ENCODE results near the gene PREX1.
A peak's percentile ranks its signal among the peaks of the same experiment; 100 is the strongest.

Gene PREX1

DNA sequence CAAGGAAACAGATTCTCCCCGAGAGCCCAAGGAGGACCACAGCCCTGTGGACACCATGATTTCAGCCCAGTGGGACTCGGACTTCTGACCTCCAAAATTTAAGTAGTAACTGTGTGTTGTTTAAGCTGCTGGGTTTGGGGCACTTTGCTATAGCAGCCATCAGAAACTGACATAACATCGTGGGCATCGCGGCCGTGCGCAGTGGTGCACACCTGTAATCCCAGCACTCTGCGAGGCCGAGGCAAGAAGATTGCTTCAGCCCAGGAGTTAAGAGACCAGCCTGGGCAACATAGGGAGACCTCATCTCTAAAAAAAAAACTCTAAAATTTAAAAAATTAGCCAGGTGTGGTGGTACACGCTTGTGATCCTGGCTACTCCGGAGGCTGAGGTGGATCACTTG lies 175.8 kb downstream of the PREX1 start:
- no peak for DNase-seq

DNA sequence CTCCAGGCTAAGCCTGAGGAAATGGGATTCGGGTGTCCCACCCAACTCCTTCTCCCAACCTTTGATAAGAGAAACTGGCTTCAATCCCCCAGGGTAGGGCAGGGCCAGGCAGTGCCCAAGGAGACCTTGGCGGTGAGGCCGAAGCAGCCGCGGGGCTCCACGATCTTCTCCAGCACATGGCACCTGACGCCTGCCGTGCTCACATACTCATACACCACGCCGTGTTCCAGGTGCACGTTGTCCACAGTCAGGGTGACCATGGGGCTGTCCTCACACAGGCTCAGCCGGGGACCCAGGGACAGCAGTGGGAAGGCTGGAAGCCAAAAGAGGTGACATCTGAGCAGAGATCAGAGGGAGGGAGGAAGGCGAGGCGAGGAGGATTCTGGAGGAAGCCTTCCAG lies 176.5 kb downstream of the PREX1 start:
- DNase-seq: no peak

DNA sequence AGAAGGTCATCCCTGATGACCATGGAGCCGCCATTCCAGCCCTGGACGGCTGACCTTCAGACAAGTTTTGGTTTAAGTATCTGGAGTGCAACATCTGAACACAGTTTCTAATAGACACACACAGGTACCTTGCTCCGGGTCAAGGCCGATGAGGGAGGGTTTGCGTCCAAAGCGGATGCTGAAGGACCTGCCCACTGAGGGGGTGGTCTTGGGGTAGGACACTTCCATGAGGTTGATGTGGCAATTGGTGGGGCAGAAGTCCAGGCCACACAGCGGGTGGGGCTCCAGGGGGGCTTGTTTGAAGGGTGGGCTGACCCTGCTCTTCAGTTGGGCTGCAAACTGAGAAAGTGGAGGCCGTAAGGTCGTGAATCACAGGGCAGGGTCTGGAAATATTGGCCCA lies 177.9 kb downstream of the PREX1 start:
- DNase-seq: no peak

DNA sequence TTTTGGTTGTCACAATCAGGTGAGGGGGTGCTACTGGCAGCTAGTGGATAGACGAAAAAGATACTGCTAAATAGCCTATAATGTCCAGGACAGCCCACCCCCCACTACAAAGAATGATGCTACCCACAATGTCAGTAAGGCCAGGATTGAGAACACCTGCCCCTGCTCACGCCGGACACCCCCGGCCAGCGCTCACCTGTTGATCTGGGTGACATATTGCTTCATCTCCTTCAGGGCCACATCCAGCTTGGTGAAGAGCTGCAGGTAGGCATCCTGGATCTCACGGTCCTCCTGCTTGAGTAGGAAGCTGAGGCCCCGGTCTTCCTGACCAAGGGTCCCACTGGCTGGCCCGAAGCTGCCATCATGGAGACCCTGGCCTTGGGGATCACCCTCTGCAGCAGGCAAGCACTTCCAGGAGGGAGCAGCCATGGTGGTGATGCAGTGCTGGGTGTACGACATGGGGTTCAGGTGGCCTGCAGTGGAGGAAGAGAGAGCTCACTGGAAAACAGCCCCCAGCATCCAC lies 178.6 kb downstream of the PREX1 start:
- DNase-seq: no peak

DNA sequence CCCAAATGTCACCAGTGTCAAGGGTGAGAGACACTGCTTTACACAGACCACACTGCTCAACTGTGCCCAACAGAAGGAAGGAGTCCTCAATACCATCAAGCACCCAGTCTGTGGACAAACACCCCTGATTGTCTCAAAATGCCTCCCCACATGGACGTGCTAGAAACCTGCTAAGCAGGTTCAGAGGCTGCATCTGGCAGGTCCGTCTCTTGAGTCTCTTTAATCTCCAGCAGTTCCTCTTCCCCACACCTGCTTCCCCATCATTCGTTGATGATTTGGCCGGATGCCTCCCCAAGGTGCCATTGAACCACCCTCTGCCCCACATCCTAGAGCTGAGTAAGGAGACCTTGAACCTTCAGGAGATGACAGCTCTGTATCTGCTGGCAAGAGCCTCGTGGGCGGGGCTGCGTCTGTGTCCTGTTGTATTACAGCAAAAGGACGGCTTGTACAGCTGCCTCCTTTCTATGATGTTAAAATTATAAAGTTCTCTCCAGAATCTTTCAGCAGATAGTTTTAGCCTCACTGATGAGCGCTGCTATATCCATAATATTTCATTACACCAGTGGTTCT lies 179.2 kb downstream of the PREX1 start:
- no peak for DNase-seq

DNA sequence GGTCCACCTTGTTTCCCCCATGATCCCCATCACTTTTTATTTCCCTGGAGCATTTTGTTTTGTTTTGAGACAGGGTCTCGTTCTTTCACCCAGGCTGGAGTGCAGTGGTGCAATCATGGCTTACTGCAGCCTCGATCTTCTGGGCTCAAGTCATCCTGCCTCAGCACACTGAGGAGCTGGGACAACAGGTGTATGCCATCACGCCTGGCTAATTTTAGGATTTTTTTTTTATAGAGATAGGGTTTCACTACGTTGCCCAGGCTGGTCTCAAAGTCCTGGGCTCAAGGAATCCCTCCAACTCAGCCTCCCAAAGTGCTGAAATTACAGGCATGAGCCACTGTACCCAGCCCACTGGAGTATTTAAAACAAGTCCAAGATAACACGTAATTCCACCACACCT lies 179.9 kb downstream of the PREX1 start:
- DNase-seq: no peak

DNA sequence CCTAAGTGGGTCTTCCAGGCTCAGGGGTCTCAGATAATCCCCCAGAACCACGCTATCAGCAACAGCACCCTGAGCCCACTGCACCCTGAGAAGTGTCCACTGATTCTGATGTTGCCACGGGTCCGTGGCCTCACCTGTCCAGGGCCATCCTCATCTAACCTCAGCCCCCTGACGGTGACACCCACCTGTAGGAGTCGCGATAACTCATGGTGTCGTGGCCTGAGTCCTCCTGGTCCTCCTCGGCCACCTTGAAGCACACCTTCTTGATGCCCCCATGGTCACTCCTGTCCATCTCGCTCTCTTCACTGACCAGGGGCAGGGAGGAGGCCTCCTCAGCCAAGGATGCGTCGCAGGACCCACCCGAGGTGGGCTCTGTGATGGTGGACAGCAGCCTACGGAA lies 182.1 kb downstream of the PREX1 start:
- DNase-seq: no peak

DNA sequence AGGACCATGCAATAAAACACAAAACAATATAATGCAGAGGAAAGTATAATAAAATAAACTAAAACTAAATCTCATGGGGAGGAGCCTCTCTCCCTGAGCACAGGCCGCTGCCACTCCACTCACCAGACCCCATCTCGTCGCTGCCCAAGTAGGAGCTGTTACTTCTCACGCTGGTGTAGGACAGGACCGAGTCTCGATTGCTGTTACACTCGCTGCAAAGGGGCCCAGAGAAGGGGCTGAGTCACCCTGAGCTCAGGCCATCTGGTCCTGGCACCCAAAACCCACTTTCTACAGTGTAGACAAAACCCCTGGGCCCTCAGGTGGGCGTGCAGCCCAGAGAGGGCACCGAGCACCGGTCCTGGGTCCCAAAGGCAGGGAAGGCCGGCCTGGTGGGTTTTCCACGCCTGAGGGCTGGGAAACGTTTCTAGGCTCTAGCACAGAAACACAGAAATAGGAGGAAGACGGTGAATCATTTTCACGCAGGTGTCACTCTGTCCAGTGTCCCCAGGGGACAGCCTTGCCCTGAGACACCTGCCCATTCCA lies 183.4 kb downstream of the PREX1 start:
- no peak for DNase-seq

DNA sequence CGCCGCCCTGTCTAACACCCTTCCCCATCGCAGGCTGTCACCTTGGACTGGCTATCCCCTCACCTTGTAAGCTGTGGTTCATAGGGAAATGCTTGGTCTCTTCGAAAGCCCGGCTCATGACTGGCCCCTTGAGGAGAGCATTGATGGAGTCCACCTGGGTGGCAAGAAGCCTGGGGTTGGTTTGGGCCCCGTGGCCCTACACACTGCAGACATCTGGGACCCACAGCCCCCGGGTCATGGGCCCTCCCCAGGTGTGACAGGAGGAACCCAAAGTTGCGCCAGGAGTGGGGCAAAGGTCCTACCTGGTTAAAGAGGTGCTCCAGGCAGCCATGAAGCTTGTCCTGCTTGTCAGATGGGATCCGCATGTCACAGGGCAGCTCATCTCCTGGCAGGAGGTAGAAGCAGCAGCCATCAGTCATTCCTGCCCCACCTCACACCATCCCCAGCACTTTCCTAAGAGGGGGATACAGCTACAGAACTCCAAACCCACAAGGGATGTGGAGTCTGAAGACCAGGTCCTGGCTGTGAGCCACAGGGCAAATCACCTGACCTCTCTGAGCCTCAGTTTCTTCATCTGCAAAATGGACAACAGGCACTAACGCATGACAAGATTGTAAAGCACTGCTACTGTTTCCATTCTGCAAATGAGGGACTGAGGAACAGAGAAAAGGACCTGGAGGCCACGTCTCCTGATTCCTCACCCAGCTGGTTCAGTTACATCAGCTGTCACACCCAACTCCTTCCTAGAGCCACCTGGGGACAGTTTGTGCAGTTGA lies 185.5 kb downstream of the PREX1 start:
- DNase-seq: no peak

DNA sequence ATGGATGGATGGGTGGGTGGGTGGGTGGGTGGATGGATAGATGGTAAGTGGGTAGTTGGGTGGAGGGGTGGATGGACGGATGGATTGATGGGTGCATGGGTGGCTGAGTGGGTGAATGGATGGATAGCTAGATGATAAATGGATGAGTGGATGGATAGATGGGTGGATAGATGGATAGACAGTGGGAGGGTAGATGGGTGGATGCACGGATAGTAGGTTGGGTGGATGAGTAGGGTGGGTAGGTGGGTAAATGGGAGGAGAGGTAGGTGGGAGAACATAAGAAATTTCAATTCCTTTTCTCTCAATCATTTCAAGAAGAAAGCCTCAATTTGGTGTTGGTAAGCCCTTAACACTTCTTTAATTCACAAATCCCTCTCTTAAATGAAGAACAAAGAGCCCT lies 186.9 kb downstream of the PREX1 start:
- DNase-seq: no peak

DNA sequence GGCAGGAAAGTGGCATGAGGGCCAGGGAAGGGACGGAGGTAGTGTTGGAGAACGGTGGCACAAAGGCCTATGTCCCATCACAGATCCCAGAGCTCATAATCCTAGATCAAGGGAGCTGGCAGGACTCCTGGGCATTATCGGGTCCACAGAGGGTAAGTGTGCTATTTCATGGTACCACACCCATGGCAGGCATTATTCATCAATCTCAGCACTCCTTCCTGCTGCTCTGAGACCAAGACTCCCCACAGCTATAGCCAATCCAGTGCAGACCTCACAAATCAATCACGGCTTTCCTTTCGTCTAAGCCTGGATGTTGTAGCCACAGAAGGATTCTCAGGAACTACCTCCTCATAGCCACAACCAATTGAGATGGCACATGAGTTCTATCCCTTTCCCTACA lies 187.9 kb downstream of the PREX1 start:
- DNase-seq: no peak

DNA sequence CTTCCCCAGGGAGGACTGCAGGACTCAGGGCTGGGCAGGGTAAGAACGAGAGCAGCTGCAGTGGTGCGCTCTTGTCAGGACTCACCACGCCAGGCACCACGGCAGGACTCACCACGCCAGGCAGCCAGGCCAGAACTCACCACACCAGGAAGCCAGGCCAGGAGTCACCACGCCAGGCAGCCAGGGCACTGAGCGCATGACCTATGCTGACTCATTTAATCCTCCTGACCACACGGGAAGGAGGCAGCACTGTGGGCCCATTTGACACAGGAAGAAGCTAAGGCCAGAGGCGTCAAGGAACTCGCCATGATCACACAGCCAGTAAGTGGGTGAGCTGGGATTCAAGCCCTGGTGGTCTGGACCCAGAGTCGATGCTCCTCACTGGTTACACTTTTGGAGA lies 189.3 kb downstream of the PREX1 start:
- no peak for DNase-seq

DNA sequence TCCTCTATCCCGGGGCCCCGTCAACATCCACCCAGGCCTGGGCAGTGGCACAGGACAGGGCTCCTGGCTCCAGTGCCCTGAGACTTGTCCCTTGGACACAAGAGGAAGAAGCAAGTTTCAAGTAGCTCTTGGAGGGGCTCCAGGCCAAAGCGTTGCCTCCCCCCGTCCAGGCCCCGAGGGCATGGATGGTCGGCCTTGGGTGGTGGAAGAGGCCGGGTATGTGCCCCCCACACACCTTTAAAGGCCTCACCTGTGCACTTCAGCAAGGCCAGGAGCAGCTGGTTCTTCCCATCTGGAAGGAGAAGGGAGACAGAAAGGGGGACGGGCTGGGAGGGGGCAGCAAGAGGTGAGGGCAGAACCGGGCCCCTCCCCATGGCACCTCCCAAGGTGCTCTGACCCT lies 190.3 kb downstream of the PREX1 start:
- DNase-seq: no peak

DNA sequence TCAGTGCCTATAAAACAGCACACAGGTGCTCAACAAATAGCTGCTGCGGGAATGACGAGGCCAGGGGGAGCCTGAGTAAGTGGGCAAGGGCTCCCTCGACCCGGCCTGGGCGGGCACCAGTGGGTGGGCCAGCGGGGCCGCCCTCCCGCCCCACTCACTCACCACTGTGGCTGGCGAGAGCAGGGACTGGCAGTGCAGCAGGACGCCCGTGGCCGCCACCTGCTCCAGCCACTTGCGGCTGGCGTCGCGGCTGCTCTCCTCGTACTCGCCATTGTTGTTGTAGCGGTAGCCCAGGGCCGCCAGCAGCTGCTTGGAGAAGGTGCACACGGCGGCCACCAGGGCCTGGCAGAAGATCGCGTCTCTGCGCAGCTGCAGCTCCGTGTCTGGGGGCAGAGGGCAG lies 191.5 kb downstream of the PREX1 start:
- DNase-seq: no peak

DNA sequence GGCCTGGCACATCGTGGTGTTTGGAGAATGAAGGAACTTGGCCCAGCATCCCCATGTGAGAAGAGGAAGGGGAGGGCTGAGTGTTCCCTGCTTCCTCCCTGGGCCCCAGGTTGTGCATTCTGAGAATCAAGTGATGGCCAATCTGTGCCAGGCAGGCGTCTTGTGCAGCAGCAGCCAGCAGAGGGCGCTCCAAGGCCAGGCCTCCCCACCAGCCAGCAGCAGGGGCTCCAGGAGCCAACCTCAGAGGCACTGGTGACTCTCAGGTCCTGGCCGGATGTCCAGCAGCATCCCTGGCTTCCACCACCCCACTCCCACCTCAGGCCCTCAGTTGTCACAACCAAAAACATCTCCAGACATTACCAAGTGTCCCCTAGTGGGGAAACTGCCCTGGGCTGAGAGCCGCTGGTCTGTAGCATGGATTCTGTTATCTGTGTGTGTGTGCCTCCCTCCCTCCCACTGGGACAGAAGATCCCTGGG lies 192.0 kb downstream of the PREX1 start:
- DNase-seq: peak; percentile 19 to 27

DNA sequence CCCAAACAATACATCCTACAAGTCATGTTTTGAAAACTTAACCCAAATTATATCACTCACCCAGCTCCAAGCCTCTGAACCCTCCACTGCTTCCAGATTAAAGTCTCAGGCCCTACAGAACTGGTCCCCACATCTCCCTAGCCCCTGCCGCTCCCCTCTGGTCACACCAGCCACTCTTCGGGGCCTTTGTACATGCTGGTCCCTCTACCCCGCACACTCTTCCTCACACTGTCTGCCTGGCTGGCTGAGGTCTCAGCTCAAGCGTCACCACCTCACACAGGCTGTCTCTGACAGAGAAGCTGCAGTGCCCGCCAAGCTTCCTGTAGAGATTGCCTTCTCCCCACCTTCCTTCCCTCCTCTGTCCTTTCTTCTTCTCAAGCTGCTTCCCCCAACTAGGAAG lies 192.4 kb downstream of the PREX1 start:
- no peak for DNase-seq

DNA sequence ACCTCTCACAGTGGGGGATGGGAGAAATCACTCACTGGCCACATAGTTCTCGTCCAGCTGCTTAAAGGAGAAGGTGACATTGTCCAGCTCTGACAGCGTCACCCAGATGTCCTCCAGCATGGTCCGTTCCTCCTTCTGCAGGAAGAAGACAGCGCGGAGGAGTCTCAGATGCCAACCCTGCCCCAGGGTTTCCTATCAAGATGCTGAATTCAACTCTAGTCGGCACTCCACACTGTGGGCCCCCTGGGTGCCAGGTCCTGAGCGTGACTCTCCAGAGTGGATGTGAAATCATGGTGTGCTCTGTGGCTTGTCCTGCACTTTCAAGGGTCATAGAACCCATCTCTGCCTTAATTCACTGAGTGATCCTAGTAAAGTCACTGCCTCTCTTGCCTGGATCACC lies 193.2 kb downstream of the PREX1 start:
- DNase-seq: no peak

DNA sequence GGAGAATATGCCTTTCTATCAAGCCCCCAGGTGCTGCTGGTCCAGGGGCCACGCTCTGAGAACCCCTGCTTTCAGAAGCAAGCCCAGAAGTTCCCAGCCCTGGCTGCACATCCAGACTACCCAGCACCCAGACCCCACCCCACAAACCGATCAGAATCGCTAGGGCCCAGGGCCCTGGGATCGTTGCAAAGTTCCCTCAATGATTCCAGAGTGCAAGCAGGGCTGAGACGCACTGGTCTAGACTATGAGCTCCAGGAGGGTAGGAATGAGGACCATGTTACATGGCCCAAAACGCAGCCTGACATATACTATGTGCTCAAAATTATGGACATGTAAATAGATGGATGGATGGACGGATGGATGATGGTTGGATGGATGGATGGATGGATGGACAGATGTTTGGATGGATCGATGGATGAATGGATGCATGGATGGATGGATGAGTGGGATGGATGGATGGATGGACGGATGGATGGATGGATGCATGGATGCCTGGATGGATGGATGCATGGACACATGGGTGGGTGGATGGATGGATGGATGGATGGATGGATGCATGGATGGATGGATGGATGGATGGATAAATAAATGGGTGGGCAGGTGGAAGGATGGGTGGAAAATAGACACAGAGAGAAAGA lies 194.1 kb downstream of the PREX1 start:
- DNase-seq: no peak

DNA sequence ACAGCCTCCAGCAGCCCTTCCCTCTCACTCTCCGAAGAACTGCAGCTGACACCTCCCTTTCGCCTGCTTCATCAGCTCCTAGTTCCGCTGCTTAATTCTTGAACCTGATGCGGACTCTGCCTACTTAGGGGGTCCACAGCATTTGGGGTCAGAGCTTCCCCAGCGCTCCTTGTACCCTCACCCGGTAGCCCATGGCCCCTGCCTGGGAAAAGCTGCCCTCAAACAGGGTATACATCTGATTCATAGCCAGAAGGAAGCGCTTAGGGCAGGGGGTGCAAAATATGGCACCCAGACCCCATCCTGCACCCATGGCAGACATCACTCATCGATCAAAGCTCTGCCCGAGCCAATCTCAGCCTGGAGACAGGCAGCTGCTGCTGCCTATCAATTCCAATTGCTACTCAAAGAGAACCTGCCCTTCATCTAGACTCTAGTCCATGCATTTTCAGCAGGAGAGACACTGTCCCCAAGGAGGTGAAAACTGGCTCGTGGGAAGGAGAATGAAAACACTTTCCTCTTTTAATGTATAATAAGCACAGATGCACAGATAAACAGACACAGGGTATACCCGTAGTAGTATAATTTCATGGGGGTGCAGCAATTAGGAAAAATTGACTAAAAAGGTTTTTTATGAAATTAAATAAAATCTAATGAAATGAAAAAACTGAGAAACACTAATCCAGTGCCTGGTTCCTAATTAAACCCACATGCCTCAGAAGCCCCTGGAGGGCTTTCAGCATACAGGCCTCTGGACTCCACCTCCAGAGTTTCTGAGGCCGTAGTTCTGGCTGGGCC lies 194.8 kb downstream of the PREX1 start:
- DNase-seq: no peak

DNA sequence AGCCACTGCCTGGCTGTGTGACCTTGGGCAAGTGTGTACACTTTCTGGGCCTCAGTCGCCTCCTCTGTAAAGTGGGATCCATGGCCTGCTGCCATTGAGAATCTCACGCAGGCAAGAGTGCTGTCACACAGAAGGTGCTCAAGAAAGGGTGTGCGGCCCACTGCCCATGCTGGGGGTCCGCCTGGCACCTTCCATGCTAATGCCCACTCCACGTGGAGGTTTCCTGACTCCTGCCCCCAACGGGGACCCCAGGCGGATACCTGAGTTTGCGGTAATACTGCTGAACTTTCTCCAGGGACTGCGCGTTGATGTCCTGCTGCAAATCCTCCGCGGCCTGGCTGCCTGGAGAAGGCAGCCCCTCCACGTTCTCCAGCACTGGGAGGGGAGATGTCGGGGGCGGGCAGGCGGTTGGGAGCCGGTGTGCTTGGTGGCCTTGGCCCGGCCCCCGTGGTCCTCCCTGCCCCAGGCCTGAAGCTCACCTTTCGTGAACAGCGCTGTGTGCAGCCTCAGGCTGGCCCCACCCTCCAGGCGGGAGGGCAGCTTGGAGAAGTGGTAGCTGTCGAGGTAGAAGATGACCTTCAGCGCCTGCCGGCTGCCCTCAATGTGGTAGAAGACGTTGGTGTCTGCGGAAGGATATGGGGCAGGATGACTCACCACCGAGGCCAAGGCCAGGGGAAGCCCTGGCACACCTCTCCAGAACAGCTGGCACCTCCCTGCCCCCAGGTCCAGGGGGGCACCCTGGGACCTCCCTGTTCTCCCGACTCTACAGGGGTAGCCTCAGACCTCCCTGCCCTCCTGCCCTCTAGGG lies 195.6 kb downstream of the PREX1 start:
- no peak for DNase-seq

DNA sequence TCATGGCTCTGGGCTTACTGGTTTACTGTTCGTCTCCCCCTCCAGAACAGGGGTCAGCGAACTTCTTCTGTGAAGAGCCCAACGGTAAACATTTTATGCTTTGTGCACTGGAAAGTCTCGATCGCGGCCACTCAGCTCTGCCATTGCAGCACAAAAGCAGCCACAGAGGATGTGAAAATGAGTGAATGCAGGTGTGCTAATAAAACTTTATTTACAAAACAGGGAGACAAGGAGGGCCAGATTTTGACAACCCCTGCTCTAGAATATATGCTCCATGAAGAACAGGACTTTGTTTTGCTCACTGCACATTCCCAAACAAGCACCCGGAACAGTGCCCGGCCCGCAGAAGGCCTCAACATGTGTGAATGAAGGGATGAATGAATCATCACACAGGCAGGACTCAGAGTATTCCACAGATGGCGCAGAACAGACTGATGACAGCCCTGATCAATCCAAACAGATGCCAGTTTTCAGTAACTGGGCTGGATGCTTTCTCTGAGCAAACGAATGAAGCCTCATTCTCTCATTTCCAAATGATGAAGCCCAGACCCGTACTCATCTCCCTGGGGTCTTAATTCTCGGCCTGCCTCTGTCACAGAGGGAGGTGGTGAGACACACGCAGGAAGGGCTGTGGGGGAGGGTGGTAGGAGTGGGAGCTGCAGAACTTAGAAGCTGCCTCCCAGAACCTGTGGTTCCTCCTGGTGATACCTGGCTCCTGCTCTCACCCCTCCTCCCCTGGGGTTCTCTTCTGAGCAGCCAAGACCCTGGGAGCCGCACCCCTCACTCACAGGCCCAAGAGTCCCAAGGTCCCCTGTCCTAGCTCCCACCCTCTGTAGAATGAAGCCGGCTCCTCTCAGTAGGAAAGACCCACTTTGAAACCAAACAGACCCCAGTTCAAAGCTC lies 196.4 kb downstream of the PREX1 start:
- DNase-seq: no peak

Measured in bone marrow (tissue), 2 donors.